HuH-7 (cell line): ENCODE measurements around the gene HNRNPM.
"Not testable (repeated sequence)": the region's sequence is repeated elsewhere in the genome, so short reads cannot be mapped to it uniquely, and the experiment has no call there.

Source experiments
- DNase-seq: peaks from one replicate; pipeline ENCODE4 v3.0.0; 2011; ENCODE audit warnings: low spot score

Gene HNRNPM

DNA sequence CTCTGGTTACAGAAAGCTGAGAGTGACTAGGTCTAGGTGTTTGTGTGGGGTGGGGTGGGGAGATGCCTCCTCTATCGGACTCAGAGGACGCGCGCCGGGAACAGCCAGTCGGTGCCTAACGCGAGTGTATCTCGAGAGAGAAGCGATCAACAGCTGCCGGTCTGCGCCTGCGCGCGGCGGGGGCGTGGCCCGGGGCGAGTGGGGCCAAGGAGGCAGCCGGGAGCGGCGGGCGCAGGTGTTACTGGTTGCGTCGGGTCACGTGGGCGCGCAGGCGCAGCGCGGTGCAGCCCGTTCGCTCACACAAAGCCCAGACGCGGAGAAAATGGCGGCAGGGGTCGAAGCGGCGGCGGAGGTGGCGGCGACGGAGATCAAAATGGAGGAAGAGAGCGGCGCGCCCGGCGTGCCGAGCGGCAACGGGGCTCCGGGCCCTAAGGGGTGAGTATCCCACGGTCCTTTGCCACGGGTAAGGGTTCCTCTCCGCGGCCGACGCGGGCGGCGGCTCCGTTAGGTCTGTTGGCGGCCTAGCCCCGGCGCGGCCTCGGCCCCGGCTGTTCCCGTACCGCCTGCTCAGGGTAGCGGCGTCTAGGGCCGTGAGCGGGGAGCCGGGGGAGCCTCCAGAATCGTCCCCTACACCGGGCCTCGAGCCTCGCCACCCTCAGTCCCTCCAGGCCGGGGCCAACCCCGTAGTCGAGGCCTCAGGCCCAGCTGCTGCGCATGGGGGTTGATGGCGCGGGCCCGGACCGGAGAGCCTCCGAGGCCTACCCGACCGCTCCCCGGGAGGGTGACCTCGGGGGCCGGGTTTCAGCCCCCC, at the start of gene HNRNPM:
TSS of gene HNRNPM (plus strand) at position 299 of the 811 bp plus-strand sequence. CDS start at position 323, 24 bp downstream.
- DNase-seq: peak; percentile 91

DNA sequence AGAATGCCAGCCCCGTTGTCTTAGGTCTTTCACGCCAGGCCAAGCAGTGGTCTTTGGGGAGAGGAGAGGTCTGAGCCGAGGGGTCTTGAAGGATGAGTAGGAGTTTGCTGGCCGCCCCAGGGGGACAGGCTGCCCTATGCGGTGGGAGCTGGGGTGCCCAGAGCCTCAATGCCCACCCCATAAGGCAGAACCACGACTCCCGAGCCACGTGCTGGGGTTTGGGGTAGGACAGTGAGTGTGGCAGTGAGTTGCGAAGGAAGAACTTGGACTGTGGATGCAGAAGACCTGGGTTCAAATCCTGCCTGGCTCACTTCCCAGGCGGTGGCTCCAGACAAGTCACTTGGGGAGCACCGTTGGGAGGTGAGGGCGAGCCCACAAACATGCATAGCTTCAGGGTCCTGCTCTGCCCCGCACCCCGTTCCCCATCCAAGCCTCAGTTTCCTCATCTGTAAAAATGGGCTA, 49.1 kb upstream of the HNRNPM start:
- DNase-seq: no peak

DNA sequence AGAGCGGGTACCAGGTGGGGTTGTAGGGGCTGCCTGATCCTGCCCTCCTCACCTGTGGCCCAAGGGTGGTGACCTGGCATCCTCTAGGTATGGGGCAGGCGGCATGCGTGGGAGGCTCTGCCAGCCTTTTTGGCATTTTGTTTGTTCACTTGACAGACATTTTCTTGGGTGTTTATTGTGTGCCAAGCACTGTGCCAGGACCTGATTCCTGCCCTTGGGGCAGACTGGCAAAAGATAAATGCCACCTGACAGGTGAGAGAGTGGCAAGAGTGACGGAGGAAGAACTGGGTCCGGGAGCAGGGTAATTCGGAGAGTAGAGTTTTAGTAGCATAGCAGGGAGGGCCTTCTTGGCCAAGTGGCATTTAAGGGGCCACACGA, 48.6 kb upstream of the HNRNPM start:
- DNase-seq: no peak

DNA sequence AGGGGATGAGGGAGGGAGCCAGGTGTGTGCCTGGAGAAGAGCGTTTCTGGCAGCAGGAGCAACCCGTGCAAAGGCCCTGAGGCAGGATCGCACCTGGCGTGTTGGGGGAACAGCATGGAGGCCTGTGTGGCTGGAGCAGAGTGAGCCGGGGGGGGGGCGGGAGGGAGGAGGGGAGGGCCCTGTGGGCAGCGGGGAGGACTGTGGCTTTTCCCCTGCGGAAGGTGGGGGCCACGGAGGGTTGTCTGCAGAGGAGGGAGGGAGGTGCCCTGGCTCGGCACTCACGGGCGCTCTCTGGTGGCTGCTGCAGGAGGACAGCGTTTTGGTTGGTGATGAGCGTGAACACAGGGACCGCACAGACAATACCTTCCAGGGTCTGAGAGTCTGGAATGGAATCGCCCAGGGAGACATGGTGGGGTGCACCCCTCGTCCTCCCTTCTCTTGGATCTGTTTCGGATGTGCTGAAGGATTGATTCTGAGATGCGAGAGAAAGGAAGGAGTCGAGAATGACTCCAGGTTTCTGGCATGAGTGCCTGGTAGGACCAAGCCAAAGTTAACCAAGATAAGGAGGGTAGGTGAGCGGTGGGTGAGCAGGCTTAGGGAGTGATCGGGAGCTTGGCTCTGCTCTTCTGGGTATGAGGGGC, 48.1 kb upstream of the HNRNPM start:
- DNase-seq: peak; percentile 83

GRCh38 chr19:8397271-8397670, 47.5 kb upstream of the HNRNPM start:
- no peak for DNase-seq

DNA sequence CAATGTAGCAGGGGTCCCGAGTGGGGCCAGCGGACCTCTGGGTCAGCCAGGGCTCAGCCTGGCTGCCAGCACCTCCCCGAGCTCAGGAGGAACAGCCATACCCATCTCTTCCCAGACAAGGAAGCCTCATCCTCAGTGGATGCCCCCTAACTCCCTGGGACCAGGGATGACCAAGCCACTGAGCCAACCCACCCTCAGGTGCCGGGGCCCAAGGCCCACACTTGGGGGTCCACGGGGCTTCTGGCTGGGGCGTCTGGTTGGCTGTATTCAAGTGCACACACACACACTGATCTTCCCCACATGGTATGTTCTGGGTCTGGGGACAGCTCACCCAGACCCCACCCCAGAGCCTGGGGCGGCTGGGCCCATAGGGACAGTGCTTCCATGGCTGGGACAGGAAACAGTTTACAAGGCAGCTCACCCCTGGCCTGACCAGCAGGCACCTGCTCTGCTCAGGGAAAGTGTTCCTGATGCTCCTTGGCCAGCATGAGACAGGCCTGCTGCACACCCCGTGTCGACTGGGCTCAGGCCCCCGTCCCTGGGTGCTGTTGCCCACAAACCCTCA, 46.9 kb upstream of the HNRNPM start:
- no peak for DNase-seq

- DNase-seq: no peak
Observed at GRCh38 chr19:8398311-8398771, 46.4 kb upstream of the HNRNPM start.

DNA sequence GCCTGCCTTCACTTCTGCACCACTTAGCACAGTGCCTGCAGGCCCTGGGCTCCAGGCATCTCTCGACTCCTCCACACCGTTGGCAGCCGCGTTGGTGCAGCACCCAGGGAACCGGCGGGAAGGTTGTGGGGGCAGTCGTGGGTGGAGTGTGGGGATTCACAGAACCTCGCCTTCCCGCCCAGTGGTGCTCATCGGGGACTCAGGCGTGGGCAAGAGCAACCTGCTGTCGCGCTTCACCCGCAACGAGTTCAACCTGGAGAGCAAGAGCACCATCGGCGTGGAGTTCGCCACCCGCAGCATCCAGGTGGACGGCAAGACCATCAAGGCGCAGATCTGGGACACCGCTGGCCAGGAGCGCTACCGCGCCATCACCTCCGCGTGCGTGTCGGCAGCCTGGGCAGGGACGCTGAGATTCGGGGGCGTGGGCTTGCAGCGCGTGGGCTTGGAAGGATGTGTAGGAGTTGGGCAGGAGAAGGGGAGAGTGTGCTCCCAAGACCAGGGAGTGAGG, 45.0 kb upstream of the HNRNPM start:
- DNase-seq: no peak

GRCh38 chr19:8401981-8402411, 42.8 kb upstream of the HNRNPM start:
- DNase-seq: no peak

DNA sequence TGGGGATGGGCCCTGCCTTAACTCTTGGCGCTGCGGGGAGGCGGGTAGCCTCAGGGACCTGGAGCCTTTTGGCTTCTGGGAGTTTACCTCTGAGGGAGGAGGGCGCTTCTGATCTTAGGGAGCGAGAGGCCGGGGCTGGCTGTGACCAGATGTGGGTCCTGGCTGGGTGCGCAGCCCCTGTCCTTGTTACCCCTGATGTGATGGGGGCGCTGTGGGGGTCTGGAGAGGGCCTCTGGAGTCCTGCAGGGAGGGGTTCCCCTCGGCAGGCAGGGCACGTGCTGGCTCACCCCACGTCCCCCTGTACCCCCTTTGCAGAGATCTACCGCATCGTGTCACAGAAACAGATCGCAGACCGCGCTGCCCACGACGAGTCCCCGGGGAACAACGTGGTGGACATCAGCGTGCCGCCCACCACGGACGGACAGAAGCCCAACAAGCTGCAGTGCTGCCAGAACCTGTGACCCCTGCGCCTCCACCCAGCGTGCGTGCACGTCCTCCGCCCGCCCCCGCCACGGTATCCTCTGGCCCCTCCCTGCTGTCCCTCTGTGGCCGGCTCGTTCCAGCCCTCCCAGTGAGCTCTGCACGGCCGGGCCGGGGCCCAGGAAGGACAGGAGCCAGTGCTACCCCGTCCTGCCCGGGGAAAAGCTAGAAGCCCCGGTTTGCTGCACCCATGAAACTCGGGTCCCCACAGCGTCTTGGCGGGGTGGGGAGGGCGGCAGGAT, 41.5 kb upstream of the HNRNPM start:
- no peak for DNase-seq

DNA sequence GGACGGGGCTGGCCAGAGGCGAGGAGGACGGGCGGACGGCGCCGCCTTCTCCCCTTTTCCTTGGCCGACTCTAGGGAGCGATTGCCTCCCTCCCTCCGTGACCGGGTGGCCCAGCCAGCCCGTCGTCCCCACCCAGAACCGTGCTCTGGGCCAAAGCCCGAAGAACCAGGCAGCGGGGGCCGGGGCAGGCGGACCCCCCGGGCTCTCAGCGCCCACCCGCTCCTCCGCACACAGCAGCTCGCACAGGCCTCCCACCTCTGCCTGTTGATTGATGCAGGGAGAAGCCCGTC, 41.0 kb upstream of the HNRNPM start:
- DNase-seq: no peak

- no peak for DNase-seq
Observed at GRCh38 chr19:8404391-8405151, 40.2 kb upstream of the HNRNPM start.

- not testable (repeated sequence) for DNase-seq
Observed at GRCh38 chr19:8410718-8411117, 34.1 kb upstream of the HNRNPM start.

DNA sequence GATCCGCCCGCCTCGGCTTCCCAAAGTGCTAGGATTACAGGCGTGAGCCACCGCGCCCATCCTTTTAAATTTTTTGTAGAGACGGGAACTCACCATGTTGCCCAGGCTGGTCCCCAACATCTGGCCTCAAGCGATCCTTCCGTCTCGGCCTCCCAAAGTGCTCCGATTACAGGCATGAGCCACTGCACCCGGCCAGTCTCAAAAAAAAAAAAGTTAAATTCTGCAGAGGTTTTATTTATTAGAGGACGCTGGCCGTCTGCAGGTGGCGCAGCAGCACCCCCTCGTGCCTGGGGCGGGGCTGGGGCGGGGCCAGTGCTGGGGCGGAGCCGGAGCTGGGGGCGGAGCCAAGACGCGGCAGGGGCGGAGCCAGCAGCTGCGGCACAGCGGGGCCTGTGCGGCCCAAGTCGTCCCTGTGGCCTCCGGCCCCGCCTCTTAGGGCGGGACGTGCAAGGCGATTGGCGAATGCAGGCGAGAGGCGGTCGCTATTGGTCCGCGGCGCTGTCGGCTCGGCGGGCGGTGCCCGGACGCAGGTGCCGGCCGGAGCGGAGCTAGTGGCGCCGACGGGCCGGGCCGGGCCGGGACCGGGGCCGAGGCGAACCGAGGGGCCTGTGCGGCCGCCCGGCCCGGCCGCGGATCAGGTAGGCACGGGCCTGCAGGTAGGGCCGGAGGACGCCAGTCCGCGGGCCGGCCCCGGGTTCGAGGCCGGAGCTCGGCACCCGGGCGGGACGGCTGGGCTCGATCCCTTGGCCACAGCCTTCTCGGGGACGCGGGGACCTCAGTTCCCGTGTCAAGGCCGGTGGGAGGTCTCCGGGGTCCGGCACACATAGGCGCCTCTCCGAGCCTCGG, 31.8 kb upstream of the HNRNPM start, which contains the start of gene MARCHF2:
TSS of gene MARCHF2 (plus strand) at position 523 of the 846 bp plus-strand sequence. CDS start 8,536 bp downstream, outside the sequence.
- peak; percentile 84 for DNase-seq

DNA sequence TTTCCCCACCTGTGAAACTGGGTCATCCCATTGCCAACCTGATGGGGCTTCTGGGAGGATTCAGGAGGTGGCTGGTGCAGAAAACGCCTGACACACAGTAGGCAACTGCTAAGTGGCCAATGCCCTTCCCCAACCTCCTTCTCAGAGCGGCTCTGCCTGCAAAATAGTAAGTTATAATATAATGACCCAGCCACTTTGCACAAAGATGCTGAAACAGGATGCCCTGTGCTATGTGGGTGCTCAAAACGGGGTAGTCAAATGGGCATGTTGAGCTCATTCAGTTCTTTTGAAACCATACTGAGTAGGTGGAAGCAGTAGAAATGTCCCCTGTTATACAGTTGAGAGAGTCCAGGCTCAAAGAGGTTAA, 31.2 kb upstream of the HNRNPM start:
- no peak for DNase-seq

DNA sequence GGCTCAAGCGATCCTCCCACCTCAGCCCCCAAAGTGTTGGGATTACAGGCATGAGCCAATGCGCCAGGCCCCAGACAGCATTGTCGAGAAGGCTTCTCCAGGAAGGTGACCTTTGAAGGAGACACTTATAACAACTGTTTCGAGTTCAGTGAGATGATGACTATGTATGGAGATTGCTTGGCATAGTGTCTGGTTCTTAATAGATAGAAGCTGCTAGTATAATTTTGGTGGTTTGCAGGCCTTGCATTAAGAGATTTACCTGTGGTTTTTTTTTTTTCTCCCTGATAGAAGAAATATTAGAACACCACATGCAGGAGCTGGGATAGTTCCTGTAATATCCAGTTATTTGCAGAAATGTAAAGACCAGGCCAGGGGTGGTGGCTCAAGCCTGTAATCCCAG, 28.0 kb upstream of the HNRNPM start:
- no peak for DNase-seq

DNA sequence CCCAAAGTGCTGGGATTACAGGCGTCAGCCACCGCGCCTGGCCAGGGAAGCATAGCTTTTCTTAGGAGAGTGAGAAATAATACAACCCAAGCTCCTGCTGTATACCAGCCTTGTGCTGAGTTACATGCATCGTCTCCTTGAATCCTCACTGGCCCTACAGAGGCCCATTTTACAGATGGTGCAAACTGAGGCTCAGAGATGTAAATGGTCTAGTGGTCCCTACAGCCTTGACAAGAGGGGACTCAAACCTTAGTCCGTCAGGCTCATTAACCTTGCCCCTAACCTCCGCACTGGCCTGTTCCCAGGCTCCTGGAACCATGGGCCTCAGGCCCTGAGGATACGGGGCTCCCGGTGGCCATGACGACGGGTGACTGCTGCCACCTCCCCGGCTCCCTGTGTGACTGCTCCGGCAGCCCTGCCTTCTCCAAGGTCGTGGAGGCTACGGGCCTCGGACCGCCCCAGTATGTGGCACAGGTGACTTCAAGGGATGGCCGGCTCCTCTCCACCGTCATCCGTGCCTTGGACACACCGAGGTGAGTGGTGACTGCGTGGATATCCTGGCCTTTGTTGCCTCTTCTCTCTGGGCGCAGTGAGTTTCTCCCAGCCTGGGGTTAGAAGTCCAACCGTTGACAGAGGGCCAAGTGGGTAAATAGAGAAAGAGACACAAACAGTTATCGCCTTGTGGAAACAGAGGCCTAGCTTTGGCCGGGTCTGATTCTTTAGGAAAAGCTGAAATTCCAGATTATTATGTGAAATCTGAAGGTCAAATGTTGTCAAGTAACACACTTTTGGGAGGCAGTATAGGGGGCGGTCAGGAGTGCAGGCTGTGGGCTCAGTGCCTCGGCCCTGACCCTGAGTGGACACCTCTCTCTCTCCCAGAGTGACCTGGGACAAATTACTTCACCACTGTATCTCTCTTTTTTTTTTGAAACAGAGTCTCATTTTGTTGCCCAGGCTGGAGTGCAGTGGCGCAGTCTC, 23.0 kb upstream of the HNRNPM start:
- DNase-seq: no peak

- peak; percentile 48 for DNase-seq
Observed at GRCh38 chr19:8423817-8424223, 21.0 kb upstream of the HNRNPM start.

DNA sequence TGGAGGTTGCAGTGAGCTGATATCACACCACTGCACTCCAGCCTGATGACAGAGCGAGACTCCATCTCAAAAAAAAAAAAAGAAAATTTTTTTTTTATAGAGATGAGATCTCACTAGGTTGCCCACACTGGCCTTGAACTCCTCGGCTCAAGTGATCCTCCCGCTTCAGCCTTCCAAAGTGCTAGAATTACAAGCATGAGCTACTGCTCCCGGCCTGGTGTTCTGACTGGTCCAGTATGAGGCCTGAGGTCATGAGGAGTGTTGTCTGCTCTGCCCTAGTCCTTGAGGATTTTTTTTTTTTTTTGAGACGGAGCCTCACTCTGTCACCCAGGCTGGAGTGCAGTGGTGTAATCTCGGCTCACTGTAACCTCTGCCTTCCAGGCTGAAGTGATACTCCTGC, 19.4 kb upstream of the HNRNPM start:
- DNase-seq: not testable (repeated sequence)
